Prostate gland (tissue), 2 donors: ENCODE results near the gene NTMT1.
A peak's percentile ranks its signal among the peaks of the same experiment; 100 is the strongest.

Source experiments
- POLR2A ChIP-seq: fragments of 450-650 bp; IDR thresholded peaks from one replicate; pipeline ENCODE4 v1.6.1; 2016; ENCODE audit warnings: antibody characterized with exemption, mild to moderate bottlenecking
- POLR2AphosphoS5 ChIP-seq: sonication (generic); formaldehyde crosslinking; IDR thresholded peaks from one replicate; pipeline ENCODE4 v1.6.1; 2017; ENCODE audit warnings: antibody characterized with exemption
- TF ChIP-seq, protein P1 (sequence below), 4 experiments: fragments of 200-600 bp in 2 of 4; fragments of 450-650 bp in 2 of 4; sonication (generic) in 2 of 4; IDR thresholded peaks; 1 replicate in 3 of 4; 2 replicates in 1 of 4; pipeline ENCODE4 v1.5.1; 2016 to 2019; ENCODE audit warnings: antibody characterized with exemption in 4 of 4, mild to moderate bottlenecking in 2 of 4, moderate library complexity in 2 of 4

DNA sequence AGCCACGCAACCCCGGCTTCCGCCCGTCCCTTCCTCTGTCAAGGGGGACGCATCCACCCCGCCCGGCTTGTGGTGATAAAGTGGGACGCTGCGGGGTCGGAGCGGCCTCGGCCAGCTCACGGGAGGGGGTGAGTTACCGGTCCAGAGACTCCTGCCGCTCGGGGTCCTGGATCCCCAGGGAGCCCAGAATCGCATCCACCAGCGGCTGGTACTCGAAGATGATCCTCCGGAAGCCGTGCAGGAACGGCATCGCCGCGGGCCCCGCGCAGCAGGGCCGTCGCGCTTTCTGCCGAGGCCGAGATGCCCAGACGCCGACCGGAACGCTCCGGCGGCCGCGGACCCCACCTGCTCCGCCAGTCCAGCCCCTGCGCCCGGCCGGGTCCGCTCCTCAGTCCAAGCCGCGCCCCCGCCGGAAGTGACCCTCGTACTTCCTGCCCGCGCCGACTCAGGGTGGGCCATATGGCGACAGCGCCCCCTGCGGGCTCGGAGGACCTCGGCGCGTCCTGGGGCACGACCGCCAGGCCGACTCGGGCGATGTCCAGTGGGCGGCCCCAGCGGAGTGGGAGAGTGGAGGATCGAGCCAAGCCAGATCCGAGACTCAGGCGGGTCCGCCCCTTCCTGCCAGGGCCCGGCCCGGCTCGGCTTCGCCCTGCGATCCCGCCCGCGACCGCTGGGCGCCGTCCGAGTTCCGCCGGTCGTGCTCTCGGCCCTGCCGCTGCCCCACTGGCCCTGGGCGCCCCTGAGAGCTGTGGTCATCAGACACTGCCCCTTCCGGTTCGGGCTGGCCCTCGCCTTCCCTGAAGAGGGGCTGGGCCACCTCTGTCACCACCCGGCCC is 16.0 kb downstream of the NTMT1 start, which contains the start of gene ASB6:
- TF ChIP-seq, protein P1, sequence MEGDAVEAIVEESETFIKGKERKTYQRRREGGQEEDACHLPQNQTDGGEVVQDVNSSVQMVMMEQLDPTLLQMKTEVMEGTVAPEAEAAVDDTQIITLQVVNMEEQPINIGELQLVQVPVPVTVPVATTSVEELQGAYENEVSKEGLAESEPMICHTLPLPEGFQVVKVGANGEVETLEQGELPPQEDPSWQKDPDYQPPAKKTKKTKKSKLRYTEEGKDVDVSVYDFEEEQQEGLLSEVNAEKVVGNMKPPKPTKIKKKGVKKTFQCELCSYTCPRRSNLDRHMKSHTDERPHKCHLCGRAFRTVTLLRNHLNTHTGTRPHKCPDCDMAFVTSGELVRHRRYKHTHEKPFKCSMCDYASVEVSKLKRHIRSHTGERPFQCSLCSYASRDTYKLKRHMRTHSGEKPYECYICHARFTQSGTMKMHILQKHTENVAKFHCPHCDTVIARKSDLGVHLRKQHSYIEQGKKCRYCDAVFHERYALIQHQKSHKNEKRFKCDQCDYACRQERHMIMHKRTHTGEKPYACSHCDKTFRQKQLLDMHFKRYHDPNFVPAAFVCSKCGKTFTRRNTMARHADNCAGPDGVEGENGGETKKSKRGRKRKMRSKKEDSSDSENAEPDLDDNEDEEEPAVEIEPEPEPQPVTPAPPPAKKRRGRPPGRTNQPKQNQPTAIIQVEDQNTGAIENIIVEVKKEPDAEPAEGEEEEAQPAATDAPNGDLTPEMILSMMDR (IDR thresholded peaks at IDR 0.05) = peak; percentile 99 to 100 (median 100)
- TF ChIP-seq POLR2AphosphoS5 (peak; percentile 95), POLR2A (peak; percentile 50)
